ENCODE results near the gene FGF14.

Gene FGF14

DNA sequence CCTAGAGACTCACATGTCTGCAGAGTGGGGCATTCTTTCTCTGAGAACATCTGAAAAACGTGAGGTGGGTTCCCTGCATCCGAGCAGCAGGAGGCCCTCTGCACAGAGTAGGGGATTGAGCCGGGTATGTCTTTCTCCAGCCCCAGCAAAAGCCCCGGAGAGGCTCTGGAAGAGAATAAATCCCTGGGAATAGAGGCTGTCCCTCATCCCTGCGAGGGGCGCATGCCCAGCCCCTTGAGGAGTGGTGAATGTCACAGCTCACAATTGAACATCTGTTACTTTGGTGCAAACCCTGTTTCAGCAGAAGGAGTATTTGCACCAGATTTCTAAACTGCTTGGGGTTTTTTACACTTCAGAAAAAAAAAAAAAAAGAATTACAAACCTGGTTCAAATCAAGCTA, 164.6 kb downstream of the FGF14 start:
- DNase-seq = no peak

DNA sequence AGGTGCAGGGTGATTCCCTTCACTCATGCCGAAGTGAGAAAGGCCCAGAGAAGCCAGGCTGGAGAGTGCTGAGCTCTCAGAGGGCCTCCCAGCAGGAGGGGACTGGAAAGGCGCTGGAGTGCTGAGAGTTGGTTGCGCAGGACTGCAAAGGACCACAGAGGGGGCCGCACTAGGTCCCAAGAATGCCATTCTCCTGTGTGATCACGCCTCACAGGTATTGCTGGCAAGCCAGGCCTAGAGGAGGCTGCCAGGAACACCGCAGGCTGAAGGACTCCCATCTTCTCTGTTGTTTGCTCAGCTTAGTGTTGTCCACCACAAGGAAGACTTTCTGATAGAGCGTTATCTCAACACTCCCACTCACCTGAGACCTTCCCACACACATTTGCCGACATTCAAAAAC, 165.0 kb downstream of the FGF14 start:
- DNase-seq = no peak

DNA sequence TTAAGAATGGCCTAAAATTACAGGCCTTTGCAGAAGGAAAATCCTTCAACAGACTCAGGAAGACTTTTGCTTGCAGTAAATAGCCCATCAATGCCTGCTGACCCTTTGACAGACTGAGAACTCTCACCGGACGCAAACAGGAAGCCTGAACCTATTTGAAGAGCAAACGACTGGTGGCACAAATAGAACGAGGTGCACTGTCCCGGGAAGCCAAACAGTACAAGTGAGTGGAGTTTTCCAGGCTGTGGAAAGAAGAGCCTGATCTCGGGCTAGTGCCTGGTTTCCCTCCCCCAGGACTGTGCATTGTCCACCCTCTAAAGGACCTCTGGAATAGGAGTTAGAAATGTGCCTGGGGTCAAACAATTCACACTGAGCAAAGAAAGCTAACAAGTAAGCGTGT, 165.5 kb downstream of the FGF14 start:
- DNase-seq = no peak

DNA sequence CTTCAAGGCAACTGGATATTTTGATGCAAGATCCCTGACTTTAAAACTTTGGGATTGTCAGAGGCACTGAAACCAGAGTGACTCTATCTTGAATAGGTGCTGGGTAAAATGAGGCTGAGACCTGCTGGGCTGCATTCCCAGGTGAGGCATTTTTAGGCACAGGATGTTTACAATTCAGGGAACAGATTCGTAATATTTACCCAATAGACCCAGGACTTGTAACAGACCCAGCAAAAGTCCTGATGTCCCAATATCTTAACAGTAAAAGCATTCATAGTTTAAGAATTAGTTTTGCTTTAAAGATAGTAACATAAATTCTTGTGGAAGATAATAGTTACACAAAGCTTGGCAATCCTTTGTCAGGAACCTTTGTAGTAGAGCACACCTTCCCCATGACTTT, 166.2 kb downstream of the FGF14 start:
- DNase-seq = no peak

DNA sequence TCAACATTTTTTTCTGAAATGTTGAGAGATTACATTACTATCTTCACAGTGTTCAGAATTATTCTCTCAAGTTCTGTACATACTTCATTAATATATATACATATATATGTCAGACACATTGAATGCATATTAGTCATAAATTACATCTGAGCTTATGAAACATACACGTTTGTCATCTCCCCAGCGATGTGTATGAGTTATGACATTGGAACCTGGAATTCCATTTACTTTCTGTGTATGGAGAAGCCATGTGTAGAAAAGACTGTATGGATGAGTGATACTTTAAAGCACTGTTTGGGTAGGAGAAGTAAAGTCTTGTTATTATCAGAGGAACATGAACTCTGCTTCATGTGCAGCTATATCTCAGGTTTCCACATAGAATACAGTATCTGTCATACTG, 167.2 kb downstream of the FGF14 start:
- DNase-seq = no peak

DNA sequence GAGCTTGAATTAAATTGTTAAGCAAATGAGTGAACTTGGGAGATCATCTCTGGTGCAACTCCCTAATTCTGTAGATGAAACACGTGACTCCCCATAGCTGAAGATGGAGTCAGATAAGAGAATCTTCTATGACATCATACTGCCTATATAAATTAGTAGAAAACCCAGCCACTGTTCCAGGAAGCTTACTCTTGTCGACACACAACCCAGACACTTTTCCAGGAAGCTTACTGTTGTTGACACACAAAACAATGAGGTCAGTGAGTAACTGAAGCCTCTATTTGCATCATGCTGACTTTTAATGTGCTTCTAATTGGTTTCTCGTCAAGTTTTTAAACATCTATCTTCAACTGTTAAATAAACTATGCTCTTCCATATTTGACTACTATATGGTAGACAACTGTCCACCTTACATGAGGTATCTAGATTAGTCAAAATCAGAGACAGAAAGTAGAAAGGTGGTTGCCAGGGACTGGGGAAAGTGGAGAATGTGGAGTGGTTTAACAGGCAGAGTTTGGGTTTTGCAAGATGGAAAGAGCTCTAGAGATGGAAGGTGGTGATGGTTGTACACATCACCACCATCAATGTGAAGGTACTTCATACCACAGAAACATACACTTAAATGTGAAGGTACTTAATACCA, 168.2 kb downstream of the FGF14 start:
- DNase-seq = no peak

DNA sequence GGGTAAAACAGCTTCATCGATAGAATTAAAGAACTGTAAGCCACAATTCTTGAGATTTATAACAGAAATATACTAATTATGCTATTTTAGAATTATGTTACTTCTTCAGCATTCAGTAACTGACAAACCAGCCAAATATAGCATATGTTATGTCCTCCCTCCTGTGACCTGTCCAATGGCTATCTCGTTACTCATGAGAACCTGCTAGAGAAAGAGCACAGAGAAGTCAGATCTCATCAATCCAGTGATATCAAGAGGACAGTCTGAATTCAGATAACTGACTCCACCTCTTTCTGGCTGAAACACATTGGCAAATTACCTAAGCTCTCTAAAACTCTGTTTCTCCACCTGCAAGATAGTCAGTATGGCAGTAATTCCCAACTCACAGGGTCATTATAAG, 170.4 kb downstream of the FGF14 start:
- no peak for DNase-seq

DNA sequence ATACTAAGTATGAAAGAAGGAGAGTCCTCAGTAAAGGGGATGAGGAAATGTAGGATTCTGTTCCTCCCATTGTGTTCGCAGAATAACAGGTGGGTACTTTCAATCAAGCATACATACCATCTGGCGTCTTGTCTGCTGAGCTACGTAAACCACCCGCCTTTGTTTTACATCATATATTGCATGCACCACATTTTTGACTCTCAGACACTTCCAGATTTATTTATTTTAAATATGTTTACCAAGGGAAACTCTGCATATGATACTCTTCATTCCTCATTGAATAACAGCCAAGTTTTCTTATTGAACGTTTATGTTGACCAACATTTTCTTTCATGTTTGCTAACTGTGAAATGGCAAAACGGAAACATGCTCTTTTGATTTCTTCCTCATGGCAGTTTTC, 174.1 kb downstream of the FGF14 start:
- DNase-seq = no peak

DNA sequence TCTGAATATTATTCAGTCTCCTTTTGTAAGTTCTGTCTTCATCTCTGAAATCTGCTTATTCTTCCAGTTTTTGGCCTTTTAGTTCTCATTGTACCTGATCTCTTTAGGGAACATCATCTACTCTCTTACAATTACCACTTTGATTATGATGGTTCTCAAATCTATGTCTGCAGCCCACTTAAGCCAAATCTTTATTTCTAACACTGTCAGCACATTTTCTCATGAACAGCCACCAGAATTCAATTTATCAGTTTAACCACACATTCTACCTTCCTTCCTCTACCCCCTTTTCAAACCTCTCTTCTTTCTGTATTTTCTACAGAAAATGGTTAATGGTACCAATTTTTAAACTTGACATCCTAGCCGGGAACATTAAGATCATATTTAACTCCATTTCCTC, 175.3 kb downstream of the FGF14 start:
- DNase-seq = no peak

DNA sequence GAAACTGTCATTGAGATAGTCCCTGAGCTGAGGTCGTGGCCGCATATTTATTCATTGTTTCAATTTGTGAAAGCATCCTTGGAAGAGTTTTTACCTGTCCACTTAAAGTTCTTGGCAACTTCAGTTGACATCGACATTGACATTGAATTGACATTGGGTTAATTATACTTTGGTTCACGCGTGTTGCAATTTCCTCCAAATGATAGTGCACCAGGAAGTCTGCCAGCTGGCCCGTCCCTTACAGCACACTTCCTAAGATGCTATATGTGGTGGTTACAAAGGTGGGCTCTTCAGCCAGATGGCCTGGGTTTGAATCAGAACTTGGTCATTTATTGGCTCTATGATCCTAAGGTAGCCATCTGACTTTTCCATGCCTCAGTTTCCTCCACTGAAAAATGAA, 176.0 kb downstream of the FGF14 start:
- DNase-seq = no peak

DNA sequence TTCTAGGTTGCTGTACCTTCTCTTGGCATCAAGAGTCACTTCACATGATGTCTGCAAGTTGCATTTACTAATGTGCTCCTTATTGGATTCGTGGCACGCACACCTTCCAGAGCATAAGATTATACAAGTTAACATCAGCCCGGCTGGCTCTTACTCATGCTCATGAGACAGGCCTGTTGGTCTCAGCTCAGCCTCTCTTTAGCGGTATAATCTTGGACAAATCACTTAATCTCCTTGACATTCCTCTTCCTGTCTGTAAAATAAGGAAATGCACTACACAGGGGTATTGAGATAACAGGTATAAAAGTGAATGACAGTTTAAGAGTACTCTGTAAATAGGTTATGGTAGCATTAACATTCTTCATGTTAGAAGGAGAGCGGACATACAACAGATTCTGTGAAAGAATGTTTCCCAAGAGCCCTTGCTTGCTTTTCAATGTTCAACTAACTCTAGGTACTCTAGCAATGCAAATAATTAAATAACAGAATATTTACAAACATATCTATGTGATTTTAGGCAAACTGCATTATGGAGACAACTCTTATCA, 181.1 kb downstream of the FGF14 start:
- no peak for DNase-seq

DNA sequence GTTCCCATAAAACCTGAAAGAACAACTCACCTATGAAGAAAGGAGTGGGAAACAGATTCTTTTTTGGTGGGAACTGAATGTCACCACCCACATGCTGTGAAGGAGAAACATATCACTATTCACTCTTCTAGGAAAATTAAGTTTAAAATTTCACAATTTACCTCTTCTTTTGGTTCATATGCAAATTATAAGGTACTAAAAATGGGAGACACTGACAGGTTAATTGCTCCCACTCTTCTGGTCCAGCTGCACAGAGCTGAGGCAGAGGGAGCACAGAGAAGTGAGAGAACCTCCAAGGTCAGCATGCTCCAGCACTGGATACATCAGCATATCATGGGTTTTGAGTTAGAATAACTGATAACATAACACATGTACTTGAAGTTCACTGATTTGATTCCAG, 186.9 kb downstream of the FGF14 start:
- DNase-seq = no peak

DNA sequence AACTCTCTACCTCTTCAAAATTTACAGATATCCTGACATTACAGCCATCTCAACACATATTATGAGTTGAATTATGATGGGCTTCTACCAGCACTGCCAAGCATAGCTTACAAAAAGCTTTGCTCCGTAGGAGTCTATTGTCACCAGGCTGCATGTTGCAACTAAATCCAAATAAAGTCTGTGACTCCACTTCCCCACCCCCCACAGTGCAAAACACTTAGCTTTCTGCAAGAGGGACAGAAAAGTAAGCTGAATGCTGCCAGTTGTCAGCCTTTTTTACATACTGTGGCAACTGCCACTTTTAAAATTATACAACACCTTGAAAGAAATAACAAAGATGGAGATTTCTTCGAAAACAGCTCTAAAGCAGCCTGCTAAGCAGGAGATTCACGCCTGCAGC, 189.1 kb downstream of the FGF14 start:
- DNase-seq = no peak

DNA sequence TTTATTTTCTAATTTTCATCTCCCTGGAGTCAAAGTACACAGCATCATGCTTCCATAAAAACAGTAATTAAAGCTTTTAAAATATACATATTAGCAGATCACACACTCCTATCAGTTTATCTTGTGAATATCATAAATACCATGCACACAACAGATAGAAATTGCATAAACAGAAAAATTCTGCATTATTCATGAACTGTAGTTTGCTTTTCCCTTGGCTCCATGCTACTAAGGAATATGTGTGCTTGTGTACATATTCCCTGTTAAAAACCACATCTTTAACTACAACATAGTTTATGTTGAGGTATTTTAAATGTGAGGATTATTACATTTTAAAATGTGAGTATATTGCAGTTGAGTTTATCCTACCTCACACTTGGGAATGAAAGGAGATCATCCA, 193.5 kb downstream of the FGF14 start:
- no peak for DNase-seq

DNA sequence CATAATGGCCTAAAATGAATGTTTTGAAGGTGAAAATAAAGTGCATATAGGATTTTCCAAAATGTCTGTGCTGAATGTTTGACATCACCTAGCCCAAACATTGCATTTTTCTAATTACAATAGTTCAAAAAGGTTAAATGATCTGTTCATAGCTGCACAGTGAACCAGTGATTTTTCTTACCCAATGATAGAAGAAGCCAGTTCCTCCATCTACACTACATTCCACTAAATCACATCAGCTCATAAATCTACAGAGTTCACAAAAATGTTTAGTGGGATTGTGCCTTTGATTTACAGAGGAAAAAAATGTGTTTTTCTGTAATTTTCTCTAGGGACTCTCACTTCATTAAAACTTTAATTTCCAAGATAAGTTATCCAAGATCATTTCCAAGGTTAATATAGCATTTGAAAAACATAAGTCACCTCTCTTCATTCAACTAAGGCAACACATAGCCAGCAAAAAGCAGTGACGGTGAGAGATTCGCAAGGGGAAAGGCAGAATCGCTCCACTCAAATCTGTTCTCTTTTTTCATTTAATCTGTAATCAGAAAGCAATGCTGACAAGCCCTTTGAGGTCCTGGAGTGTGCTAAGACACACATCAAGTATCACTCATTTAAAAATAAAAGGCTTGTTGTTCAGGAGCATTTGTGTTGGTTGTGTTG, 194.0 kb downstream of the FGF14 start:
- DNase-seq = no peak

DNA sequence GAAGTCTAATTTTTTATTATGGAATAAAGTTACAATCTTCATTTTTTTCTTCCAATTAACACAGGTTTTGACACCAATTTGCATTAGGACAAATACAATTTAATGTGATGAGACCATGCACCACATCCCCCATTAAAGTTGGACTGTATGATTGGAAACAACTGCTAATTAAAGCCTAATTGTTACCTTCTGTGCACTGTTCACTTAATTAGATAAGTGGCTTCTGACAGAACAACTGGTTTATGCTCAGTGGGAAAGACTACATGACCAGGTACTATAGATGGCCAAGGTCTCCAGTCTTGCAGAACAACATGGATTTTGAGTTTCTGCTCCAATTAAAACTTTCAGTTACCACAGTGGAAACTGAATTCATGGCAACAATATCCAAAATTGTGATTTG, 198.1 kb downstream of the FGF14 start:
- DNase-seq = no peak

DNA sequence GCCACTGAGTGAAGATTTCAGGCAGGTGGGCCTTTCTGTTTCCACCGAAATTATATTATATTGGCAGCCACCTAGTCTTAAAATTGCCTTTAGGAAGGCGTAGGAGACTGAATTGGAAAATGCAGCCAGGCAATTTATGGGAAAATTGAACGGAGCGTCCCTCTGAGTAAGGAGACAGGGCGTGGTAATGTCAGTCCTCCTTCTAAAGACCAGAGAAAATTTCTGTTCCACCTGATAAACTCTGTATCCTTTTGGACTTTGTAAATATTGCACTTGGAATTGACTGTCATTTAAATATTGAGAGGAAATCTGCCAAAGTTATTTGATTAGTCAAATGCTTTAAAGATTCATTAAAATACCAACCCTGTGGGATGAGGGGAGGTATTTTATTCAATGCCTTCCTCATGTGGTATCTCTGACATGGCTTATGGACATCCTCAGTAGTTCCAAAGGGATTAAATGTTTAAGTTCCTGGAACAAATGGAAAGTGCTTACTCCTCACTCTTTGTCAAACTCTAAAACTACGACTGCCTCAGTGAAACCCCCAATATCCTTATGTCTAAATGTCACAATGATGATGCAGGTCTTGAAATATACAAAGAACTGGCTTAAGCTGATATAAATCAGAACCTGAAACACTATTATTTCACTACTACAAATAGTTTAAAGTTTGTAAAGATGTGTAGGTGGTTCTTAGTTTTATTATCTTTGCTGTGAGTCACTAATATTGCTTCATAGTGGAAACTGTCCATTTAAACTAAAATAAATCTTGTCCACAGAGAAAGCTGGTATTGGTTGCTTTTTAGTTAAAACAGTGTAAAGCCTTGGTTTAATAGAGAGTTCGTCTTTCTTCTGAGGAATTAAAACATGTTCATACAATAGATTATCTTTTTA, 203.2 kb downstream of the FGF14 start:
- DNase-seq = no peak

DNA sequence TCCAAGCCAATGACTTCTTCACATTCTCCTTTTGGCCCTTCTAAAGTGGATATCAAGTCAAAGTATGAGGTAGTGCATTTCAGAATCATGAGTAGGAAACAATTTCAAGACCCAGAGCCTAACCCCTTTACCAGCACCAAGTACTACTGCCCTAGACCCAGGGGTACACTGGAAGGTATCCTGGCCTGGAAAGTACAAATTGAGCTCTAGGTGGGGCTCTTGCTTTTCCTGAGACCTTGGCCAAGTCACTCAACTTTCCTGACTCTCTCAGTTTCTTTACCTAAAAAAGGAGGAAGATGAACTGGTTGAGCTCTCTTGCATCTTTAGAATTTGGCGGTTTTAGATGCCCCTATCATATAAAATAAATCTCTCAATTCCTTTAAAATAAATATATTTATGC, 204.7 kb downstream of the FGF14 start:
- DNase-seq = no peak

DNA sequence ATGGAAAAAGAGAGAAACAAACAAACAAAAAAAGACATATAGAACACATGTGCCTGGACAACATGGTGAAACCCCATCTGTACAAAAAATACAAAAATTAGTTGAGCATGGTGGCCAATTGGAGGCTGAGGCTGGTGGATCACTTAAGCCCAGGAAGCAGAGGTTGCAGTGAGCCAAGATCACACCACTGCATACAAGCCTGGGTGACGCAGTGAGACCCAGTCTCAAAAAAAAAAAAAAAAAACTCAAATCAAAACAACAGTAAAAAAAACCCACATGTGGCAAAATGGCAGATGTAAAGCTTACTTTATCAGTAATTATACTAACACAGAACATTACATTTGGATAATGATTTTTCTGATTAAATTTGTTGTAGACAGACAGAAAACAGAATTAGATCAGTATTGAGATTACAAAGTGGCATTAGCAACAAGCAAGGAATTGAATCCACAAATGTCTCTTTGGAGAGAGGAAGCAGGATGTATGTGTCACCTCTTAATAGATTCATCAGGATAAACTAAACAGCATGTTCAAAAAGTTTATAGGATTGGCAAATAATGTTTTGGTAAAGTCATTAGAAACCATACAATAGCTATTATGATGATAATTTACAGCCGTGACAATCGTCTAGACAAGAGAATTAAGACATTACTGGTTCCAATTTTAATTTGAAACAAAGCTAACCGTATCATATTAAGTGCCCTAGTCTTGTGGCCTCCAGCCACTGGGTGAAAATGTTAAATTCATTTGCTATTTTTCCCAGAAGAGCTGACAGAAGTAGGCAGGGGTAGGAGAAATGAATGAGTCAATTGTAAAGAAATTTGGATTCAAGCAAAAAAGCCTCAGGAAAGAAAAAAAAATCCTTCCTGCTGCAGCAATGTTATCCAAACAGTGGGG, 206.0 kb downstream of the FGF14 start:
- DNase-seq = no peak

DNA sequence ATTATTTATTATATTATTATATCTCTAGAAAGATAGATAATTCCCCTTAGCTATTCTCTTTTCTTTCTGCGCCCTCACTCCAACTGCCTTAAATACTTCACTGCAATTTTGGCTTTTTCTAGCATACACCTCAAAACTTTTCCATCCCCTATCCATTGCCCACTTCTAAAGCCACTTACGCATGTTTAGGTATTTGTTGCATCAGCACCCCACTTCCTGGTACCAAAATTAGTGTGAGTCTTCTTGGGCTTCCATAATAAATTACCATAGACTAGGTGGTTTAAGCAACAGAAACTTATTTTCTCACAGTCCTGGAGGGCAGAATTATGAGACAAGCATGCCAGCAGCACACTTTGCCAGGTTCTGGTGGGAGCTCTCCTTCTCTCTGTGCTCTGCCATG, 209.0 kb downstream of the FGF14 start:
- DNase-seq = no peak

DNA sequence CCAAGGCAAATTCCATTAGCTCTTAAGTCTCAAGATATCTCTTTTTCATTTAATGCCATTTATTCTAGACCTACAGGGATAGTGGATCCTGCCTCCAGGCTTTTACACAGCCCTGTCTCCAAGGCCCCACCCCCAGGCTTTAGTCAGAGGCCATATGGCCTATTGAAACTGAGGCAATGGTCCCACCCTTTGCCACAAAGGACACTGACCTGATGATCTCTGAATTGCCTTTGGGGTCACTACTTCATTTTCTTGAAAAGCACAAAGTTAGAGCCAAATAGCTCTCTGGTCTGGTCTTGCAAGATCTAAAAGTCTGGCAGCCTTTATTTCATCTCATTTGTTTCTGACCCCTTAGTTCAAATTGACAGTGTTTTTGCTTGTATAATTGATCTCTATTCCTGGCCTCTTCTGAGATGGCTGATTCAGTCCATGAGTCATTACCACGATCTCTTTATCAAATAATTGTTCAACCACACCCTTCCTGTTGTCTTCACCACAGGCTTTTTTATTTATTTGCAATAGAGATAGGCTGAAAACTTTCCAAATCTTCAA, 209.8 kb downstream of the FGF14 start:
- no peak for DNase-seq

DNA sequence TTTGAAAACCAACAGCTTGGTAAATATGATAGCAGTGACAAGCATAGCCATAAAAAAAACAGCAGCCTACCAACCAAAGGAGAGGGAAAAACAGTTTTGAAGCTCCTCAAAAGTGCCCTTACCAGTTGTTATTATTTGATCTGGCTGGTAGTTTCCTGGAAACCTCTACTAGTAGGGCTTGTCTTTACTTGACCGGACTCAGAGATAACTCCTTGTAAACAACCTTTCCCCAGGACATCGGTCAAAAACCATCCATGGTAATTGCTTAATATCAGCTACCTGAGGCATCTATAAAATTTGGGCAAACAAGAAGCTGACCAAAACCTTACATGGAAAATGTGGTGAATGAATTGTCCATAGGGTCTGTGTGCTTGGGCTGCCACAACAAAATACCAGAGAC, 210.9 kb downstream of the FGF14 start:
- DNase-seq = no peak

All from T1000 (cell line).